Gastroesophageal sphincter (tissue), 4 donors: ENCODE measurements around the gene RAD52. TPM values are rescaled to one million over a fixed set of nuclear protein-coding genes. Genes with fewer than 3 reads are reported as not detected.

Experiments used
- ATAC-seq: fragments of 150-250 bp; one replicate; pipeline ENCODE4 v1.9.1; 2016; ENCODE audit warnings: mild to moderate bottlenecking, moderate library complexity
- H3K27ac ChIP-seq, 4 donors: fragments of 200-600 bp; sonication (generic) in 3 of 4; 1 replicate in 3 of 4; 2 replicates in 1 of 4; pipeline ENCODE4 v1.5.1; 2016 to 2019
- H3K27me3 ChIP-seq: fragments of 200-600 bp; sonication (generic); one replicate; pipeline ENCODE4 v1.5.1; 2019
- H3K36me3 ChIP-seq, 2 donors: fragments of 200-600 bp; sonication (generic); one replicate each; pipeline ENCODE4 v1.5.1; 2019; ENCODE audit warnings: control low read depth in 1 of 2
- H3K4me1 ChIP-seq, 3 donors: fragments of 200-600 bp; sonication (generic); 1 replicate in 2 of 3; 2 replicates in 1 of 3; pipeline ENCODE4 v1.5.1; 2016 to 2019; ENCODE audit warnings: control low read depth in 2 of 3
- H3K4me3 ChIP-seq, 2 donors: fragments of 200-600 bp; sonication (generic); one replicate each; pipeline ENCODE4 v1.5.1; 2019; ENCODE audit warnings: mild to moderate bottlenecking in 1 of 2, moderate library complexity in 1 of 2
- H3K9me3 ChIP-seq, 3 donors: fragments of 200-600 bp; sonication (generic); one replicate each; pipeline ENCODE4 v1.5.1; 2017 to 2019; ENCODE audit warnings: control low read depth in 2 of 3
- CTCF ChIP-seq, 4 experiments: fragments of 200-600 bp in 2 of 4; fragments of 450-650 bp in 2 of 4; sonication (generic) in 1 of 4; IDR thresholded peaks; one replicate each; pipeline ENCODE4 v1.5.1; 2017 to 2019; ENCODE audit warnings: antibody characterized with exemption in 4 of 4, mild to moderate bottlenecking in 2 of 4, moderate library complexity in 2 of 4
- EP300 ChIP-seq: sonication (generic); formaldehyde crosslinking; IDR thresholded peaks from one replicate; pipeline ENCODE4 v1.6.1; 2017; ENCODE audit warnings: antibody characterized with exemption, mild to moderate bottlenecking
- POLR2A ChIP-seq, 2 donors: fragments of 450-650 bp; IDR thresholded peaks; one replicate each; pipeline ENCODE4 v1.6.1; 2017; ENCODE audit warnings: antibody characterized with exemption in 2 of 2, mild to moderate bottlenecking in 2 of 2, moderate library complexity in 1 of 2
- POLR2AphosphoS5 ChIP-seq: sonication (generic); formaldehyde crosslinking; IDR thresholded peaks from one replicate; pipeline ENCODE4 v1.6.1; 2017; ENCODE audit warnings: antibody characterized with exemption
- WGBS, 2 donors: methylation state at CpG; one replicate each; pipeline ENCODE4 v1.1.5; 2018; ENCODE audit warnings: low coverage in 1 of 2; 5-methylcytosine and 5-hydroxymethylcytosine counted together
- total RNA-seq, 4 donors: library from RNA; depleted of rRNA; stranded (reverse); fragments of >200 nt; gene quantifications; one replicate each; pipeline ENCODE4 v1.1.0, GENCODE V29; 2016

RAD52 gene
- total RNA-seq, 4 donors from 2014 or later = 10.0 to 17.7 (median 13.5) TPM

DNA sequence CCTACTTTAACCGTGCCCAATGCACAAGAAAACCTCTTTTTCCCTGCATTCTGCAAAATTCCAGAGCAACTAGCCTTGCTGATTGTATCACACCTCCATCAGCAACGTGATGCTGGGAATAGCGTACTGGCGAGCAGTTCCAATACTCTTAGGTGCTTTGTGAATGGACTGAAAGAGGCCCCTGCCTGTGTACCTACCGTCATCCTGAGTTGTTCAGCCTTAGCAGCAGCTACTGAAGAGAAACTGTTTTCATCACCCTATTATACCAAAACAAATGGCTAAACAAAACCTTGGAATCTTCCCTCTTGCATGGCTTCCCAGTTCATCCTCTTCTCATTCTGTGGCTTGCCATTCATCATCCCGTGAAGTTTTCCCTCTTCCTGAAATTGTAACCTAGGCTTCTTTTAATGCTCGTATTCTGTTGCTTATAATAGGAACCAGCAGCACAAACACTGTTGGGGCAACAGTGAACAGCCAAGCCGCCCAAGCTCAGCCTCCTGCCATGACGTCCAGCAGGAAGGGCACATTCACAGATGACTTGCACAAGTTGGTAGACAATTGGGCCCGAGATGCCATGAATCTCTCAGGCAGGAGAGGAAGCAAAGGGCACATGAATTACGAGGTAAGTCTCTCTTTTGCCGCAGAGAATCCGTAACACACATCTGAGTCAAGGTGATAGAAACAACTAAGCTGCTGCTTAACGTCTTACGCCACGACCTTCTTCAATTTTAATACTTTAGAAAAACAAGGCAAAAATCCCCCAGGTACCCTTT lies 41.9 kb downstream of the RAD52 start:
- no peaks in the 10 kb centered on the region for H3K27me3 ChIP-seq
- H3K4me1 ChIP-seq = peaks cover 0 to 17% (median 0%) of the 10 kb centered on the region in 3 donors
- no peaks in the 10 kb centered on the region for H3K9me3 ChIP-seq
- ATAC-seq = no peak
- no peak overlapping the region for H3K4me3 ChIP-seq
- WGBS, 2 donors = 75 to 76% methylated on average over 12 to 13 of the region's 16 CpGs
- H3K27ac ChIP-seq = no peak overlapping the region
- H3K36me3 ChIP-seq = peaks cover 3 to 100% of the 10 kb centered on the region in 2 donors
- no peak for TF ChIP-seq POLR2AphosphoS5
- TF ChIP-seq POLR2A (IDR thresholded peaks at IDR 0.05) = no peak
- no peak for TF ChIP-seq CTCF (IDR thresholded peaks at IDR 0.05)
- TF ChIP-seq EP300 = no peak

- Histone ChIP-seq H3K27ac (no peak overlapping the region), H3K27me3 (no peaks in the 10 kb centered on the region), H3K9me3 (no peaks in the 10 kb centered on the region), H3K4me3 (no peak overlapping the region), H3K36me3 (peaks cover 7 to 100% of the 10 kb centered on the region in 2 donors), H3K4me1 (peaks cover 0 to 7% (median 0%) of the 10 kb centered on the region in 3 donors)
- WGBS, 2 donors = 69 to 89% methylated on average over 3 to 4 of the region's 10 CpGs
- no peak for ATAC-seq
- TF ChIP-seq CTCF (IDR thresholded peaks at IDR 0.05) (no peak), POLR2A (IDR thresholded peaks at IDR 0.05) (no peak), POLR2AphosphoS5 (no peak), EP300 (no peak)
These were observed 43.4 kb downstream of the RAD52 start for GRCh38 chr12:906062-906585.

- no peak for ATAC-seq
- 86 to 97% methylated on average over 2 to 5 of the region's 9 CpGs for WGBS, 2 donors
- TF ChIP-seq CTCF (IDR thresholded peaks at IDR 0.05) = no peak
- TF ChIP-seq POLR2A (IDR thresholded peaks at IDR 0.05) = no peak
- no peak for TF ChIP-seq POLR2AphosphoS5
- TF ChIP-seq EP300 = no peak
- Histone ChIP-seq H3K9me3 (no peaks in the 10 kb centered on the region), H3K27me3 (no peaks in the 10 kb centered on the region), H3K36me3 (peaks cover 7 to 100% of the 10 kb centered on the region in 2 donors), H3K4me3 (no peak overlapping the region), H3K27ac (no peak overlapping the region), H3K4me1 (peaks cover 0 to under 1% (median 0%) of the 10 kb centered on the region in 3 donors)
These were observed 44.0 kb downstream of the RAD52 start for GRCh38 chr12:905261-906031.

- H3K4me1 ChIP-seq = no peaks in the 10 kb centered on the region
- no peak overlapping the region for H3K4me3 ChIP-seq
- peaks cover 7 to 100% of the 10 kb centered on the region in 2 donors for H3K36me3 ChIP-seq
- no peak for ATAC-seq
- no peak overlapping the region for H3K27ac ChIP-seq
- no peak for TF ChIP-seq CTCF (IDR thresholded peaks at IDR 0.05)
- no peak for TF ChIP-seq POLR2A (IDR thresholded peaks at IDR 0.05)
- TF ChIP-seq EP300 = no peak
- TF ChIP-seq POLR2AphosphoS5 = no peak
- no peaks in the 10 kb centered on the region for H3K27me3 ChIP-seq
- WGBS, 2 donors = 69 to 73% methylated on average over 5 of the region's 5 CpGs
- no peaks in the 10 kb centered on the region for H3K9me3 ChIP-seq
These were observed 45.5 kb downstream of the RAD52 start for GRCh38 chr12:904010-904414.
